SK-N-SH (cell line): ENCODE results near the gene CORO6. TPM values are rescaled to one million over a fixed set of nuclear protein-coding genes. Genes with fewer than 3 reads are reported as not detected.
A peak's percentile ranks its signal among the peaks of the same experiment; 100 is the strongest.

Source experiments
- CTCF ChIA-PET: fragments of 300-600, 350-600 bp; formaldehyde crosslinking; extraction: SDS; loops from one replicate; lab custom pipeline; 2021; lab: Yijun Ruan, JAX
- POLR2A ChIA-PET: fragments of 350-600 bp; sonication (Branson Sonifier 250); formaldehyde crosslinking; extraction: SDS; loops from one replicate; lab custom pipeline; 2020; ENCODE audit warnings: antibody characterized with exemption, inconsistent platforms; lab: Yijun Ruan, JAX
- DNase-seq: peaks from one replicate; pipeline ENCODE4 v3.0.0; 2012
- H2AFZ ChIP-seq: fragments of 200-600 bp; sonication (generic); 2 replicates; pipeline ENCODE4 v1.8.1; 2016; ENCODE audit warnings: antibody characterized with exemption, mild to moderate bottlenecking, low read depth
- H3F3A ChIP-seq: fragments of 200-600 bp; sonication (generic); replicated peaks from 2 replicates; pipeline ENCODE3; 2016; ENCODE audit warnings: antibody characterized with exemption, mild to moderate bottlenecking; ENCODE audit not compliant: insufficient read depth
- H3K27ac ChIP-seq, 2 experiments: fragments of 200-500 bp in 1 of 2; fragments of 200-600 bp in 1 of 2; sonication (Bioruptor generic) in 1 of 2; sonication (generic), shearing (Covaris generic) in 1 of 2; 2 replicates each; pipeline versions ENCODE4 v1.5.1 to v1.6.1; 2014 to 2016; ENCODE audit warnings: low read depth in 2 of 2, inconsistent platforms in 1 of 2, low read length in 1 of 2, mild to moderate bottlenecking in 1 of 2, mixed read lengths in 1 of 2
- H3K27me3 ChIP-seq: fragments of 200-600 bp; sonication (generic), shearing (Covaris generic); 2 replicates; pipeline ENCODE4 v1.6.1; 2016; ENCODE audit warnings: mixed run types; ENCODE audit not compliant: insufficient read depth
- H3K36me3 ChIP-seq, 2 experiments: fragments of 200-500 bp in 1 of 2; fragments of 200-600 bp in 1 of 2; sonication (Bioruptor generic) in 1 of 2; sonication (generic) in 1 of 2; replicated peaks in 1 of 2; 2 replicates each; pipeline versions ENCODE3 to v1.5.1; 2014 to 2016; ENCODE audit warnings: low read length in 1 of 2, mild to moderate bottlenecking in 1 of 2; ENCODE audit not compliant: insufficient read depth in 2 of 2, control insufficient read depth in 1 of 2
- H3K4me1 ChIP-seq, 2 experiments: fragments of 200-500 bp in 1 of 2; fragments of 200-600 bp in 1 of 2; sonication (Bioruptor generic) in 1 of 2; sonication (generic), shearing (Covaris generic) in 1 of 2; 2 replicates each; pipeline versions ENCODE4 v1.5.1 to v1.6.1; 2014 to 2016; ENCODE audit warnings: low read depth in 1 of 2, low read length in 1 of 2, mixed run types in 1 of 2; ENCODE audit not compliant: insufficient read depth in 2 of 2, control insufficient read depth in 1 of 2
- H3K4me2 ChIP-seq: fragments of 200-600 bp; sonication (generic), shearing (Covaris generic); 2 replicates; pipeline ENCODE4 v1.6.1; 2017; ENCODE audit warnings: mixed run types
- H3K4me3 ChIP-seq, 2 experiments: fragments of 200-500 bp in 1 of 2; fragments of 200-600 bp in 1 of 2; sonication (Bioruptor generic) in 1 of 2; sonication (generic), shearing (Covaris generic) in 1 of 2; 2 replicates each; pipeline versions ENCODE4 v1.5.1 to v1.8.1; 2014 to 2016; ENCODE audit warnings: low read depth in 2 of 2, inconsistent platforms in 1 of 2, low read length in 1 of 2, mild to moderate bottlenecking in 1 of 2, mixed read lengths in 1 of 2, moderate library complexity in 1 of 2
- H3K79me2 ChIP-seq: fragments of 200-600 bp; sonication (generic); 2 replicates; pipeline ENCODE4 v1.8.1; 2017; ENCODE audit warnings: mild to moderate bottlenecking; ENCODE audit not compliant: insufficient read depth
- H3K9ac ChIP-seq: fragments of 200-600 bp; sonication (generic); 2 replicates; pipeline ENCODE4 v1.6.1; 2017; ENCODE audit warnings: mixed run types
- H3K9me2 ChIP-seq: fragments of 200-600 bp; sonication (generic); 2 replicates; pipeline ENCODE4 v1.6.1; 2017; ENCODE audit warnings: mixed run types
- H3K9me3 ChIP-seq: fragments of 200-600 bp; sonication (generic); 2 replicates; pipeline ENCODE4 v1.6.1; 2017; ENCODE audit warnings: mixed run types, mild to moderate bottlenecking, moderate library complexity
- H4K20me1 ChIP-seq: fragments of 200-600 bp; sonication (generic); 2 replicates; pipeline ENCODE4 v1.6.1; 2017; ENCODE audit warnings: mild to moderate bottlenecking, mixed run types; ENCODE audit not compliant: insufficient read depth
- FOSL2 ChIP-seq: IDR thresholded peaks from 2 replicates; pipeline ENCODE4 v1.4.0; 2012; ENCODE audit warnings: low read depth, mild to moderate bottlenecking, moderate library complexity, borderline replicate concordance
- FOXJ3 ChIP-seq: sonication (generic); formaldehyde crosslinking; IDR thresholded peaks from 2 replicates; pipeline ENCODE4 v1.5.1; 2020; ENCODE audit warnings: mild to moderate bottlenecking, missing genetic modification reagents
- FOXM1 ChIP-seq: IDR thresholded peaks from 2 replicates; pipeline ENCODE4 v1.4.0; 2012; ENCODE audit warnings: low read depth, mild to moderate bottlenecking
- GABPA ChIP-seq: IDR thresholded peaks from 2 replicates; pipeline ENCODE4 v1.4.0; 2012; ENCODE audit warnings: low read depth, mild to moderate bottlenecking
- GATA2 ChIP-seq: sonication (generic); formaldehyde crosslinking; IDR thresholded peaks from 2 replicates; pipeline ENCODE4 v1.5.0; 2020; ENCODE audit warnings: mild to moderate bottlenecking, missing genetic modification reagents
- JUND ChIP-seq: IDR thresholded peaks from 2 replicates; pipeline ENCODE4 v1.4.0; 2012
- MEF2A ChIP-seq: IDR thresholded peaks from 2 replicates; pipeline ENCODE4 v1.4.0; 2012; ENCODE audit warnings: low read depth, borderline replicate concordance
- MXI1 ChIP-seq: IDR thresholded peaks from 2 replicates; pipeline ENCODE4 v1.6.1; 2012; ENCODE audit warnings: mild to moderate bottlenecking, low read depth, low read length, improper control_type of control experiment
- NFIC ChIP-seq: IDR thresholded peaks from 2 replicates; pipeline ENCODE4 v1.4.0; 2012; ENCODE audit warnings: borderline replicate concordance
- POLR2AphosphoS5 ChIP-seq: IDR thresholded peaks from 2 replicates; pipeline ENCODE4 v1.6.1; 2012; ENCODE audit warnings: low read depth, low read length
- RAD21 ChIP-seq: IDR thresholded peaks from 2 replicates; pipeline ENCODE4 v1.6.1; 2012; ENCODE audit warnings: mild to moderate bottlenecking, low read length
- RCOR1 ChIP-seq: fragments of 150-350 bp; IDR thresholded peaks from 2 replicates; pipeline ENCODE4 v1.6.1; 2017; ENCODE audit warnings: antibody characterized with exemption, low read length
- SIN3A ChIP-seq: IDR thresholded peaks from 2 replicates; pipeline ENCODE4 v1.6.1; 2012; ENCODE audit warnings: low read depth, mild to moderate bottlenecking, low read length, moderate library complexity, borderline replicate concordance
- TCF12 ChIP-seq: IDR thresholded peaks from 2 replicates; pipeline ENCODE4 v1.4.0; 2012
- TEAD4 ChIP-seq: IDR thresholded peaks from 2 replicates; pipeline ENCODE4 v1.4.0; 2012; ENCODE audit warnings: mild to moderate bottlenecking, borderline replicate concordance; ENCODE audit not compliant: insufficient read depth
- WGBS: methylation state at CpG from one replicate; pipeline ENCODE4 v1.1.6; 2017; ENCODE audit warnings: low lambda C conversion rate; 5-methylcytosine and 5-hydroxymethylcytosine counted together
- polyA plus RNA-seq, 3 experiments: library from polyadenylated mRNA; depleted of rRNA; stranded (reverse); fragments of >200 nt; gene quantifications; 2 replicates each; pipeline ENCODE4 v1.2.3, GENCODE V29; 2012
- TF ChIP-seq, protein P1 (sequence below): IDR thresholded peaks from 2 replicates; pipeline ENCODE4 v1.4.0; 2012; ENCODE audit warnings: low read depth
- TF ChIP-seq, protein P2 (sequence below): fragments of 200-600 bp; sonication (generic); IDR thresholded peaks from 2 replicates; pipeline ENCODE4 v1.6.1; 2017; ENCODE audit warnings: antibody characterized with exemption, mild to moderate bottlenecking, moderate library complexity

Gene CORO6
- polyA plus RNA-seq, 1 of the 3 experiments (the other 2 are of a cell fraction) = 18.4 TPM

GRCh38 chr17:29623283-29623647 lies 553 bp upstream of the CORO6 start:
- POLR2A ChIA-PET = no interaction called here
- no peaks in the 10 kb centered on the region for H4K20me1 ChIP-seq
- H3K4me1 ChIP-seq = peaks cover 20 to 81% of the 10 kb centered on the region in 2 experiments
- peak overlapping the region; percentile 75 to 86; a peak in 3 of 4 replicates for H3K4me3 ChIP-seq
- CTCF ChIA-PET = interaction anchor here (0.8 to 2.4 kb wide), 5 partner anchors 18 to 308 kb away, joined by 3 to 15 read pairs (median 3); no protein-coding TSS in a partner anchor
- peak overlapping the region; percentile 75; the same call in 1 of the 2 replicates for H2AFZ ChIP-seq
- H3K79me2 ChIP-seq = no peaks in the 10 kb centered on the region
- no peak overlapping the region for H3K9ac ChIP-seq
- H3K27me3 ChIP-seq = no peaks in the 10 kb centered on the region
- H3K27ac ChIP-seq = peak overlapping the region in 1 of 2 experiments; percentile 87; a peak in 2 of 4 replicates
- 83% methylated on average over 4 of the region's 4 CpGs for WGBS
- peak overlapping the region; percentile 85 for H3K4me2 ChIP-seq
- H3K9me2 ChIP-seq = no peaks in the 10 kb centered on the region
- TF ChIP-seq JUND = no peak
- TF ChIP-seq POLR2AphosphoS5 = no peak
- no peak for TF ChIP-seq NFIC
- TF ChIP-seq GATA2 (CRISPR knock-in tag) = no peak
- no peak for TF ChIP-seq TCF12
- TF ChIP-seq FOXJ3 (CRISPR knock-in tag) = no peak
- no peak for TF ChIP-seq MEF2A
- no peak for TF ChIP-seq MXI1
- no peak for TF ChIP-seq TEAD4
- H3F3A ChIP-seq = no peaks in the 10 kb centered on the region
- no peaks in the 10 kb centered on the region for H3K9me3 ChIP-seq
- peaks cover 0 to 2% of the 10 kb centered on the region in 2 experiments for H3K36me3 ChIP-seq
- no peak for DNase-seq

DNA sequence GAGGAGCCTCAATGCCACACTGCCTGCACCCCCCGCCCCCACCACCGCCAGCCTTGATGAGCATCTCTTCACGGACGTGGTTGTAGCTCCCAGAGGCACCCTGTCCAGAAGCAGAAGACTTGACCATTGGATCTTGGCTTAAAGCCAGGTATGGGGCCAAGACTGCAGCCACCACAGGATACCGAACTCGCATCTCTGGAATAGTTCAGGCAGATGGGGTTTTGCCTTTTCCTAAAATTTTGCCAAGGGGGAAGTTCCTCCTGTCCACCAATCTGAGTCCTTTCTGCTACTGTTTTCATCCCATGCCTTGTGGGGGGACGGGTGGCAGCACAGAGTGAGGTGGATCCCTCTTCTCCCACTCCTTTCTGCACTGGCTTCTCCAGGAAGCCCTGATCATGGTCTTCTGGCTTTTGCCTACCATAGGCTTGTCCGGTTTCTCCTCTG lies 939 bp downstream of the CORO6 start:
- Histone ChIP-seq H3K79me2 (no peaks in the 10 kb centered on the region), H3K9ac (peak overlapping the region; percentile 43; the same call in 1 of the 2 replicates), H3K27ac (peak overlapping the region in 1 of 2 experiments; percentile 86; a peak in 1 of 4 replicates), H3F3A (no peaks in the 10 kb centered on the region), H4K20me1 (no peaks in the 10 kb centered on the region), H3K4me3 (peak overlapping the region; percentile 75 to 86), H3K9me2 (no peaks in the 10 kb centered on the region), H3K4me1 (peaks cover 20 to 76% of the 10 kb centered on the region in 2 experiments), H3K9me3 (no peaks in the 10 kb centered on the region), H3K36me3 (peaks cover 0 to 2% of the 10 kb centered on the region in 2 experiments), H3K27me3 (no peaks in the 10 kb centered on the region), H3K4me2 (peak overlapping the region; percentile 85), H2AFZ (peak overlapping the region; percentile 75; the same call in 1 of the 2 replicates)
- TF ChIP-seq MXI1 = no peak
- TF ChIP-seq NFIC = 0 out of 2 replicates have a peak, but pooled peaks have one; percentile 15
- WGBS = 72% methylated on average over 8 of the region's 8 CpGs
- ChIA-PET POLR2A (interaction anchor here (1.1 kb wide), 1 partner anchor 26 kb away, joined by 3 read pairs; no protein-coding TSS in a partner anchor), CTCF (interaction anchor here (0.9 to 2.4 kb wide), 7 partner anchors 17 to 164 kb away, joined by 3 to 15 read pairs (median 4); no protein-coding TSS in a partner anchor)
- DNase-seq = peak; percentile 57

DNA sequence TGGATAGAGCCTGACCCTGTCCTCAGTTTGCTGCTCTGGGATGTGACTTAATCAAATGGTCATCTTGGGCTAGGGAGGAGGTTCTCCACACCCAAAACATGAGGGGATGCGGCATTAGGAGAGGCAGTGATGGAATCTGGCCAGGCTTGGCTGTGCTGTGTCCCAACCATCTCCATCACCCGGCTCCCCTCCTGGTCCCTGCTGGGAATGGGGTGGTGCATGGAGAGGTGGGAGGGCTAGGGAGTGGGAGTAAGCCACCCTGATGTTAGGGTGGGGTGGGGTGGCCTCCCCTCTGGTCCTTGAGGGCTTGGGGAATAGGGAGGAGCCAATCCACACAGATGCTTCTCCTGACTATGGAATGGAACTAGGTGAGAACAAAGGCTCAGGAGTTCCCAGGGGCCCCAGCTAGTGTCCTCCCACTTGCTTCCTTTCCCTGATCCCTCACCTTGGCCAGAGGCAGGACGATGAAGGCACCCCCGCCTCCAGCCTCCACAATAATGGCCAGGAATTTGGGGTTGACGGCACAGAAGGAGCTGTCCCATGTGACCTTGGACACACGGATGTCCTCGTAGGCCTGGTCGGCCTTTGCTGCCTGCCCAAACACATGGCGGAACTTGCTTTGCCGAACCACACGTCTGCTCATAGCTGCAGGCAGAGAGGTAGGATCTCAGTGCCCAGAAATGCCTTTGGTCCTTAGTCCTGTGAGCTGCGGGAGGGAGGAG lies 1.8 kb downstream of the CORO6 start:
- H3K9me2 ChIP-seq = no peaks in the 10 kb centered on the region
- H3K4me3 ChIP-seq = peak overlapping the region in 1 of 2 experiments; percentile 86; a peak in 1 of 4 replicates
- H3K9ac ChIP-seq = no peak overlapping the region
- H4K20me1 ChIP-seq = no peaks in the 10 kb centered on the region
- no peaks in the 10 kb centered on the region for H3K9me3 ChIP-seq
- no peak for DNase-seq
- H3K79me2 ChIP-seq = no peaks in the 10 kb centered on the region
- H3K27me3 ChIP-seq = no peaks in the 10 kb centered on the region
- H3K4me2 ChIP-seq = peak overlapping the region; percentile 85
- 94% methylated on average over 9 of the region's 12 CpGs for WGBS
- H3K36me3 ChIP-seq = no peaks in the 10 kb centered on the region
- peaks cover 20 to 70% of the 10 kb centered on the region in 2 experiments for H3K4me1 ChIP-seq
- H2AFZ ChIP-seq = no peak overlapping the region
- ChIA-PET POLR2A (interaction anchor here (1.1 kb wide), 1 partner anchor 25 kb away, joined by 3 read pairs; no protein-coding TSS in a partner anchor), CTCF (interaction anchor here (0.6 to 2.4 kb wide), 9 partner anchors 18 to 475 kb away, joined by 3 to 15 read pairs (median 4); no protein-coding TSS in a partner anchor)
- H3F3A ChIP-seq = no peaks in the 10 kb centered on the region
- H3K27ac ChIP-seq = peak overlapping the region in 1 of 2 experiments; percentile 79; a peak in 1 of 4 replicates
- TF ChIP-seq, protein P1, sequence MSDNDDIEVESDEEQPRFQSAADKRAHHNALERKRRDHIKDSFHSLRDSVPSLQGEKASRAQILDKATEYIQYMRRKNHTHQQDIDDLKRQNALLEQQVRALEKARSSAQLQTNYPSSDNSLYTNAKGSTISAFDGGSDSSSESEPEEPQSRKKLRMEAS = no peak
- TF ChIP-seq POLR2AphosphoS5 (no peak), RAD21 (no peak), FOXM1 (no peak), FOSL2 (no peak), GABPA (no peak), SIN3A (no peak), RCOR1 (no peak)
- TF ChIP-seq, protein P2, sequence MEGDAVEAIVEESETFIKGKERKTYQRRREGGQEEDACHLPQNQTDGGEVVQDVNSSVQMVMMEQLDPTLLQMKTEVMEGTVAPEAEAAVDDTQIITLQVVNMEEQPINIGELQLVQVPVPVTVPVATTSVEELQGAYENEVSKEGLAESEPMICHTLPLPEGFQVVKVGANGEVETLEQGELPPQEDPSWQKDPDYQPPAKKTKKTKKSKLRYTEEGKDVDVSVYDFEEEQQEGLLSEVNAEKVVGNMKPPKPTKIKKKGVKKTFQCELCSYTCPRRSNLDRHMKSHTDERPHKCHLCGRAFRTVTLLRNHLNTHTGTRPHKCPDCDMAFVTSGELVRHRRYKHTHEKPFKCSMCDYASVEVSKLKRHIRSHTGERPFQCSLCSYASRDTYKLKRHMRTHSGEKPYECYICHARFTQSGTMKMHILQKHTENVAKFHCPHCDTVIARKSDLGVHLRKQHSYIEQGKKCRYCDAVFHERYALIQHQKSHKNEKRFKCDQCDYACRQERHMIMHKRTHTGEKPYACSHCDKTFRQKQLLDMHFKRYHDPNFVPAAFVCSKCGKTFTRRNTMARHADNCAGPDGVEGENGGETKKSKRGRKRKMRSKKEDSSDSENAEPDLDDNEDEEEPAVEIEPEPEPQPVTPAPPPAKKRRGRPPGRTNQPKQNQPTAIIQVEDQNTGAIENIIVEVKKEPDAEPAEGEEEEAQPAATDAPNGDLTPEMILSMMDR = no peak
